ENCODE results near the gene SH3PXD2A. TPM values are rescaled to one million over a fixed set of nuclear protein-coding genes. Genes with fewer than 3 reads are reported as not detected.

Gene SH3PXD2A
- total and polyA plus RNA-seq, 2 experiments from 2014 or later = 1.8 to 5.0 TPM

- Histone ChIP-seq H3K27me3 (ENCODE audit: insufficient read depth) (peaks cover 33% of the 10 kb centered on the region), H3F3A (replicated peaks; ENCODE audit: low read depth) (no peaks in the 10 kb centered on the region), H3K4me2 (peak overlapping the region; percentile 49), H4K20me1 (replicated peaks; ENCODE audit: insufficient read depth) (no peaks in the 10 kb centered on the region), H3K9me2 (ENCODE audit: insufficient read depth) (no peaks in the 10 kb centered on the region), H3K4me3 (0 out of 2 replicates have a peak overlapping the region, but pooled peaks have one; percentile 26), H3K36me3 (ENCODE audit: insufficient read depth) (no peaks in the 10 kb centered on the region), H3K4me1 (ENCODE audit: insufficient read depth) (peaks cover 27% of the 10 kb centered on the region), H3K27ac (ENCODE audit: low read depth) (no peak overlapping the region), H2AFZ (peak overlapping the region; percentile 40), H3K79me2 (replicated peaks; ENCODE audit: insufficient read depth) (no peaks in the 10 kb centered on the region)
- Mint-ChIP-seq H3K36me3 (ENCODE audit: low read depth) (no peaks in the 10 kb centered on the region), H3K27ac (peak overlapping the region; percentile 72; the same call in 1 of the 2 replicates), H3K4me1 (peaks cover 41% of the 10 kb centered on the region), H3K9me3 (no peaks in the 10 kb centered on the region), H3K4me3 (no peak overlapping the region), H3K27me3 (ENCODE audit: insufficient read depth, low read depth, poor library complexity) (peaks cover 31% of the 10 kb centered on the region)
- TF ChIP-seq CTCF (conservative IDR thresholded peaks at IDR 0.05; ENCODE audit: low read depth in 2 of 2) = peak; percentile 29 to 37; a peak in 3 of 4 replicates
- no peak for TF ChIP-seq REST (IDR thresholded peaks at IDR 0.05; ENCODE audit: unreplicated experiment)
- peak; percentile 82 for DNase-seq (ENCODE audit: low spot score)
- ATAC-seq = peak; percentile 36
Observed at GRCh38 chr10:103696411-103697145, 158.8 kb downstream of the SH3PXD2A start.

- no peak overlapping the region for H2AFZ ChIP-seq
Observed at GRCh38 chr10:103696094-103696410, 159.3 kb downstream of the SH3PXD2A start.

More at GRCh38 chr10:103696094-103696410, 159.3 kb downstream of the SH3PXD2A start:
- Histone ChIP-seq H3F3A (replicated peaks; ENCODE audit: low read depth) (no peaks in the 10 kb centered on the region), H3K4me3 (no peak overlapping the region), H3K36me3 (ENCODE audit: insufficient read depth) (no peaks in the 10 kb centered on the region), H4K20me1 (replicated peaks; ENCODE audit: insufficient read depth) (no peaks in the 10 kb centered on the region), H3K27me3 (ENCODE audit: insufficient read depth) (peaks cover 34% of the 10 kb centered on the region), H3K4me1 (ENCODE audit: insufficient read depth) (peaks cover 27% of the 10 kb centered on the region), H3K9me2 (ENCODE audit: insufficient read depth) (no peaks in the 10 kb centered on the region), H3K79me2 (replicated peaks; ENCODE audit: insufficient read depth) (no peaks in the 10 kb centered on the region), H3K4me2 (peak overlapping the region; percentile 49; the same call in 1 of the 2 replicates), H3K27ac (ENCODE audit: low read depth) (no peak overlapping the region)
- Mint-ChIP-seq H3K27me3 (ENCODE audit: insufficient read depth, low read depth, poor library complexity) (peaks cover 33% of the 10 kb centered on the region), H3K36me3 (ENCODE audit: low read depth) (no peaks in the 10 kb centered on the region), H3K27ac (no peak overlapping the region), H3K4me1 (peaks cover 43% of the 10 kb centered on the region), H3K9me3 (no peaks in the 10 kb centered on the region), H3K4me3 (no peak overlapping the region)
- TF ChIP-seq CTCF (conservative IDR thresholded peaks at IDR 0.05; ENCODE audit: low read depth in 2 of 2) (no peak), CREB1 (CRISPR knock-in tag; IDR thresholded peaks at IDR 0.05; ENCODE audit: low read depth) (no peak), EZH2 (IDR thresholded peaks at IDR 0.05; ENCODE audit: low read depth, unreplicated experiment) (no peak), ZNF331 (CRISPR knock-in tag; IDR thresholded peaks at IDR 0.05; ENCODE audit: low read depth) (no peak)
- ATAC-seq (no peak), DNase-seq (ENCODE audit: low spot score) (no peak)
